SU-DHL-6 (cell line): ENCODE data around the gene DERL3.

Source experiments
- CTCF ChIP-seq: fragments of 200-600 bp; sonication (generic); IDR thresholded peaks from one replicate; pipeline ENCODE4 v1.5.1; 2017; ENCODE audit warnings: antibody characterized with exemption, mild to moderate bottlenecking, low read length, moderate library complexity; ENCODE audit not compliant: insufficient read depth, poor library complexity, severe bottlenecking
- EZH2phosphoT487 ChIP-seq: fragments of 200-600 bp; sonication (generic), shearing (Covaris generic); conservative IDR thresholded peaks from 2 replicates; pipeline ENCODE4 v1.6.1; 2018; ENCODE audit warnings: mild to moderate bottlenecking, antibody characterized with exemption, low read length, moderate library complexity, mixed read lengths

GRCh38 chr22:23831781-23832180 lies 7.0 kb downstream of the DERL3 start:
- TF ChIP-seq EZH2phosphoT487: no peak
- TF ChIP-seq CTCF: no peak
